Sigmoid colon (tissue), 4 donors: ENCODE measurements around the gene PIGB.
"Not testable (repeated sequence)": the region's sequence is repeated elsewhere in the genome, so short reads cannot be mapped to it uniquely, and the experiment has no call there.

Experiments used
- EP300 ChIP-seq, 4 donors: sonication (generic); formaldehyde crosslinking; IDR thresholded peaks; one replicate each; pipeline ENCODE4 v1.6.1; 2017; ENCODE audit warnings: antibody characterized with exemption in 4 of 4
- POLR2A ChIP-seq, 2 donors: fragments of 450-650 bp; IDR thresholded peaks; one replicate each; pipeline ENCODE4 v1.6.1; 2016; ENCODE audit warnings: antibody characterized with exemption in 2 of 2, mild to moderate bottlenecking in 2 of 2, moderate library complexity in 2 of 2
- POLR2AphosphoS5 ChIP-seq, 4 donors: sonication (generic); formaldehyde crosslinking; IDR thresholded peaks; one replicate each; pipeline ENCODE4 v1.6.1; 2017; ENCODE audit warnings: antibody characterized with exemption in 4 of 4
- TF ChIP-seq, protein P1 (sequence below), 4 experiments: fragments of 450-650 bp in 3 of 4; fragments of 200-600 bp in 1 of 4; IDR thresholded peaks; one replicate each; pipeline ENCODE4 v1.5.1; 2016 to 2019; ENCODE audit warnings: antibody characterized with exemption in 4 of 4, mild to moderate bottlenecking in 3 of 4, moderate library complexity in 2 of 4

DNA sequence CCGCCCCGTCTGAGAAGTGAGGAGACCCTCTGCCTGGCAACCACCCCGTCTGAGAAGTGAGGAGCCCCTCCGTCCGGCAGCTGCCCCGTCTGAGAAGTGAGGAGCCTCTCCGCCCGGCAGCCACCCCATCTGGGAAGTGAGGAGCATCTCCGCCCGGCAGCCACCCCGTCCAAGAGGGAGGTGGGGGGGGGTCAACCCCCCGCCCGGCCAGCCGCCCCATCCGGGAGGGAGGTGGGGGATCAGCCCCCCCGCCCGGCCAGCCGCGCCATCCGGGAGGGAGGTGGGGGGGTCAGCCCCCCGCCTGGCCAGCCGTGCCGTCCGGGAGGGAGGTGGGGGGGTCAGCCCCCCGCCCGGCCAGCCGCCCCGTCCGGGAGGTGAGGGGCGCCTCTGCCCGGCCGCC is 16.2 kb upstream of the PIGB start:
- not testable (repeated sequence) for TF ChIP-seq POLR2AphosphoS5, POLR2A, EP300 (IDR thresholded peaks at IDR 0.05)
- TF ChIP-seq, protein P1, sequence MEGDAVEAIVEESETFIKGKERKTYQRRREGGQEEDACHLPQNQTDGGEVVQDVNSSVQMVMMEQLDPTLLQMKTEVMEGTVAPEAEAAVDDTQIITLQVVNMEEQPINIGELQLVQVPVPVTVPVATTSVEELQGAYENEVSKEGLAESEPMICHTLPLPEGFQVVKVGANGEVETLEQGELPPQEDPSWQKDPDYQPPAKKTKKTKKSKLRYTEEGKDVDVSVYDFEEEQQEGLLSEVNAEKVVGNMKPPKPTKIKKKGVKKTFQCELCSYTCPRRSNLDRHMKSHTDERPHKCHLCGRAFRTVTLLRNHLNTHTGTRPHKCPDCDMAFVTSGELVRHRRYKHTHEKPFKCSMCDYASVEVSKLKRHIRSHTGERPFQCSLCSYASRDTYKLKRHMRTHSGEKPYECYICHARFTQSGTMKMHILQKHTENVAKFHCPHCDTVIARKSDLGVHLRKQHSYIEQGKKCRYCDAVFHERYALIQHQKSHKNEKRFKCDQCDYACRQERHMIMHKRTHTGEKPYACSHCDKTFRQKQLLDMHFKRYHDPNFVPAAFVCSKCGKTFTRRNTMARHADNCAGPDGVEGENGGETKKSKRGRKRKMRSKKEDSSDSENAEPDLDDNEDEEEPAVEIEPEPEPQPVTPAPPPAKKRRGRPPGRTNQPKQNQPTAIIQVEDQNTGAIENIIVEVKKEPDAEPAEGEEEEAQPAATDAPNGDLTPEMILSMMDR (IDR thresholded peaks at IDR 0.05), result not testable (repeated sequence)
